Caco-2 (cell line): ENCODE results near the gene MYO1E. TPM values are rescaled to one million over a fixed set of nuclear protein-coding genes. Genes with fewer than 3 reads are reported as not detected.
A peak's percentile ranks its signal among the peaks of the same experiment; 100 is the strongest.

ENCODE experiments used
- BruUV-seq: library from RNA; stranded (reverse); fragments of 400-500 nt; replicated peaks from 2 replicates; lab custom pipeline; 2021; lab: Mats Ljungman, UMichigan
- CTCF ChIA-PET: fragments of 300-600 bp; sonication (Branson Sonifier 250); formaldehyde crosslinking; loops from one replicate; lab custom pipeline; 2022; ENCODE audit warnings: antibody characterized with exemption; lab: Charles Lee
- POLR2A ChIA-PET: fragments of 300-600 bp; sonication (Branson Sonifier 250); formaldehyde crosslinking; loops from one replicate; lab custom pipeline; 2022; ENCODE audit warnings: antibody characterized with exemption; lab: Charles Lee
- DNase-seq, 2 experiments: peaks; one replicate each; pipeline versions ENCODE4 v3.0.0 to v3.0.0-alpha.2; 2020 to 2022
- H3K27me3 ChIP-seq: replicated peaks from 2 replicates; pipeline ENCODE4 v1.6.0; 2011; ENCODE audit warnings: low read length; ENCODE audit not compliant: control insufficient read depth, insufficient read depth
- H3K36me3 ChIP-seq: 2 replicates; pipeline ENCODE4 v1.5.1; 2011; ENCODE audit warnings: low read length; ENCODE audit not compliant: control insufficient read depth, insufficient read depth
- H3K4me1 ChIP-seq: fragments of 250-450 bp; sonication (Bioruptor Pico); 2 replicates; pipeline ENCODE4 v1.5.1; 2020; ENCODE audit warnings: mild to moderate bottlenecking
- H3K4me3 ChIP-seq: 2 replicates; pipeline ENCODE4 v1.5.1; 2011; ENCODE audit warnings: low read depth, mild to moderate bottlenecking, control low read depth, low read length
- H3K9me3 ChIP-seq: fragments of 250-450 bp; sonication (Bioruptor Pico); 2 replicates; pipeline ENCODE4 v1.5.1; 2020; ENCODE audit warnings: mild to moderate bottlenecking, moderate library complexity
- H3K27ac Mint-ChIP-seq: one replicate; pipeline ENCODE4 v1.8.0; 2022; ENCODE audit warnings: mixed read lengths; ENCODE audit not compliant: unreplicated experiment
- H3K27me3 Mint-ChIP-seq: one replicate; pipeline ENCODE4 v1.8.0; 2022; ENCODE audit warnings: mixed read lengths; ENCODE audit not compliant: insufficient read depth, unreplicated experiment
- H3K36me3 Mint-ChIP-seq: one replicate; pipeline ENCODE4 v1.8.0; 2022; ENCODE audit warnings: mild to moderate bottlenecking, mixed read lengths; ENCODE audit not compliant: insufficient read depth, unreplicated experiment
- H3K4me1 Mint-ChIP-seq: one replicate; pipeline ENCODE4 v1.8.0; 2022; ENCODE audit warnings: low read depth, mixed read lengths; ENCODE audit not compliant: unreplicated experiment
- H3K4me3 Mint-ChIP-seq: one replicate; pipeline ENCODE4 v1.8.0; 2022; ENCODE audit warnings: mild to moderate bottlenecking, moderate library complexity, mixed read lengths; ENCODE audit not compliant: unreplicated experiment
- H3K9me3 Mint-ChIP-seq: one replicate; pipeline ENCODE4 v1.8.0; 2022; ENCODE audit warnings: mixed read lengths; ENCODE audit not compliant: unreplicated experiment
- CTCF ChIP-seq, 2 experiments: fragments of 200-600 bp in 1 of 2; IDR thresholded peaks; 1 replicate in 1 of 2; 2 replicates in 1 of 2; pipeline versions ENCODE4 v1.5.1 to v1.8.0; 2011 to 2022; ENCODE audit warnings: antibody characterized with exemption in 1 of 2, control low read depth in 1 of 2, inconsistent platforms in 1 of 2, low read depth in 1 of 2, low read length in 1 of 2, mild to moderate bottlenecking in 1 of 2, moderate library complexity in 1 of 2; ENCODE audit not compliant: insufficient read depth in 1 of 2, severe bottlenecking in 1 of 2, unreplicated experiment in 1 of 2
- intact Hi-C: fragments of 100-400 bp; cut with micrococcal nuclease; formaldehyde crosslinking; loops from one replicate; pipeline ENCODE4 v1.10.0; 2022; ENCODE audit not compliant: unreplicated experiment
- total RNA-seq: library from RNA; stranded (reverse); gene quantifications from 2 replicates; pipeline ENCODE4 v1.2.3, GENCODE V29; 2022

The MYO1E gene
- total RNA-seq, 1 experiment from 2014 or later = 187 TPM

GRCh38 chr15:59396679-59397078 is 24.0 kb upstream of the MYO1E start:
- Mint-ChIP-seq H3K4me1 (peaks cover 21% of the 10 kb centered on the region), H3K27me3 (no peaks in the 10 kb centered on the region), H3K36me3 (no peaks in the 10 kb centered on the region), H3K4me3 (peak overlapping the region; percentile 17), H3K27ac (no peak overlapping the region), H3K9me3 (no peaks in the 10 kb centered on the region)
- Histone ChIP-seq H3K27me3 (no peaks in the 10 kb centered on the region), H3K9me3 (no peaks in the 10 kb centered on the region), H3K36me3 (no peaks in the 10 kb centered on the region), H3K4me1 (no peaks in the 10 kb centered on the region), H3K4me3 (no peak overlapping the region)
- DNase-seq = no peak
- POLR2A ChIA-PET = no interaction called here
- CTCF ChIA-PET = interaction anchor here (0.6 kb wide), 1 partner anchor 17 kb away, joined by 4 read pairs; no protein-coding TSS in a partner anchor
- TF ChIP-seq CTCF (IDR thresholded peaks at IDR 0.05; ENCODE audit: insufficient read depth in 1 of 2, low read depth in 1 of 2, low read length in 1 of 2, severe bottlenecking in 1 of 2, unreplicated experiment in 1 of 2) = no peak
- no TSS peak for BruUV-seq
- intact Hi-C loops = no loop called here

GRCh38 chr15:59396211-59396610 is 23.5 kb upstream of the MYO1E start:
- no peak for TF ChIP-seq CTCF (IDR thresholded peaks at IDR 0.05; ENCODE audit: insufficient read depth in 1 of 2, low read depth in 1 of 2, low read length in 1 of 2, severe bottlenecking in 1 of 2, unreplicated experiment in 1 of 2)
- ChIA-PET CTCF (interaction anchor here (0.6 kb wide), 1 partner anchor 17 kb away, joined by 4 read pairs; no protein-coding TSS in a partner anchor), POLR2A (no interaction called here)
- Histone ChIP-seq H3K27me3 (no peaks in the 10 kb centered on the region), H3K9me3 (no peaks in the 10 kb centered on the region), H3K36me3 (no peaks in the 10 kb centered on the region), H3K4me1 (no peaks in the 10 kb centered on the region), H3K4me3 (no peak overlapping the region)
- no peak overlapping the region for H3K27ac Mint-ChIP-seq
- intact Hi-C loops = no loop called here
- no peak for DNase-seq
- H3K9me3 Mint-ChIP-seq = no peaks in the 10 kb centered on the region
- no TSS peak for BruUV-seq
- H3K36me3 Mint-ChIP-seq = no peaks in the 10 kb centered on the region
- H3K27me3 Mint-ChIP-seq = no peaks in the 10 kb centered on the region
- peak overlapping the region; percentile 17 for H3K4me3 Mint-ChIP-seq
- peaks cover 16% of the 10 kb centered on the region for H3K4me1 Mint-ChIP-seq

GRCh38 chr15:59394166-59394661 is 21.5 kb upstream of the MYO1E start:
- Histone ChIP-seq H3K27me3 (no peaks in the 10 kb centered on the region), H3K36me3 (no peaks in the 10 kb centered on the region), H3K4me1 (no peaks in the 10 kb centered on the region), H3K9me3 (no peaks in the 10 kb centered on the region), H3K4me3 (no peak overlapping the region)
- H3K27me3 Mint-ChIP-seq = no peaks in the 10 kb centered on the region
- peaks cover 8% of the 10 kb centered on the region for H3K4me1 Mint-ChIP-seq
- H3K36me3 Mint-ChIP-seq = no peaks in the 10 kb centered on the region
- H3K9me3 Mint-ChIP-seq = no peaks in the 10 kb centered on the region
- H3K27ac Mint-ChIP-seq = no peak overlapping the region
- CTCF ChIA-PET = no interaction called here
- no peak overlapping the region for H3K4me3 Mint-ChIP-seq
- no peak for DNase-seq
- POLR2A ChIA-PET = no interaction called here
- intact Hi-C loops = no loop called here
- no peak for TF ChIP-seq CTCF (IDR thresholded peaks at IDR 0.05; ENCODE audit: insufficient read depth in 1 of 2, low read depth in 1 of 2, low read length in 1 of 2, severe bottlenecking in 1 of 2, unreplicated experiment in 1 of 2)
- BruUV-seq = no TSS peak
